NOMO-1 treated with dmso at 0.1 percent for 144 hours (cell line): ENCODE measurements around the gene MUC16.
"Not testable (repeated sequence)": the region's sequence is repeated elsewhere in the genome, so short reads cannot be mapped to it uniquely, and the experiment has no call there.

Experiments
- DNase-seq: peaks from one replicate; lab custom pipeline; 2025; ENCODE audit not compliant: unreplicated experiment; lab: John Stamatoyannopoulos, UW

MUC16 gene

GRCh38 chr19:9009935-9010651 is at the start of gene MUC16:
Gene MUC16 (minus strand): TSS chr19:9010409.
- no peak for DNase-seq

GRCh38 chr19:9058905-9059667 is 48.9 kb upstream of the MUC16 start:
- no peak for DNase-seq

- no peak for DNase-seq
Measured at GRCh38 chr19:9057505-9058258, 47.5 kb upstream of the MUC16 start.

GRCh38 chr19:9056131-9056530 is 45.9 kb upstream of the MUC16 start:
- not testable (repeated sequence) for DNase-seq

GRCh38 chr19:9054765-9055164 is 44.6 kb upstream of the MUC16 start:
- no peak for DNase-seq

- no peak for DNase-seq
Measured at GRCh38 chr19:9054207-9054606, 44.0 kb upstream of the MUC16 start.

GRCh38 chr19:9053674-9054073 is 43.5 kb upstream of the MUC16 start:
- DNase-seq: not testable (repeated sequence)

GRCh38 chr19:9052894-9053293 is 42.7 kb upstream of the MUC16 start:
- no peak for DNase-seq

- DNase-seq: no peak
Measured at GRCh38 chr19:9046694-9047093, 36.5 kb upstream of the MUC16 start.

- DNase-seq: no peak
Measured at GRCh38 chr19:9044449-9044848, 34.2 kb upstream of the MUC16 start.

GRCh38 chr19:9043524-9043923 is 33.3 kb upstream of the MUC16 start:
- DNase-seq: no peak

GRCh38 chr19:9041023-9041422 is 30.8 kb upstream of the MUC16 start:
- DNase-seq: no peak

- DNase-seq: no peak
Measured at GRCh38 chr19:9040131-9040530, 29.9 kb upstream of the MUC16 start.

GRCh38 chr19:9039728-9040127 is 29.5 kb upstream of the MUC16 start:
- DNase-seq: no peak

GRCh38 chr19:9037400-9038062 is 27.3 kb upstream of the MUC16 start:
- DNase-seq: no peak

- DNase-seq: no peak
Measured at GRCh38 chr19:9032136-9032631, 22.0 kb upstream of the MUC16 start.

GRCh38 chr19:9018163-9018875 is 8.1 kb upstream of the MUC16 start:
- DNase-seq: no peak

GRCh38 chr19:9014803-9015202 is 4.6 kb upstream of the MUC16 start:
- DNase-seq: no peak

GRCh38 chr19:9013988-9014387 is 3.8 kb upstream of the MUC16 start:
- no peak for DNase-seq

GRCh38 chr19:9011875-9012274 is 1.7 kb upstream of the MUC16 start:
- DNase-seq: no peak
